GM12872 (cell line): ENCODE results near the gene RPTOR.

Experiments
- CTCF ChIP-seq: IDR thresholded peaks from 3 replicates; pipeline ENCODE4 v1.5.1; 2011; ENCODE audit warnings: low read depth, mild to moderate bottlenecking, low read length, moderate library complexity; ENCODE audit not compliant: insufficient read depth

Gene RPTOR

DNA sequence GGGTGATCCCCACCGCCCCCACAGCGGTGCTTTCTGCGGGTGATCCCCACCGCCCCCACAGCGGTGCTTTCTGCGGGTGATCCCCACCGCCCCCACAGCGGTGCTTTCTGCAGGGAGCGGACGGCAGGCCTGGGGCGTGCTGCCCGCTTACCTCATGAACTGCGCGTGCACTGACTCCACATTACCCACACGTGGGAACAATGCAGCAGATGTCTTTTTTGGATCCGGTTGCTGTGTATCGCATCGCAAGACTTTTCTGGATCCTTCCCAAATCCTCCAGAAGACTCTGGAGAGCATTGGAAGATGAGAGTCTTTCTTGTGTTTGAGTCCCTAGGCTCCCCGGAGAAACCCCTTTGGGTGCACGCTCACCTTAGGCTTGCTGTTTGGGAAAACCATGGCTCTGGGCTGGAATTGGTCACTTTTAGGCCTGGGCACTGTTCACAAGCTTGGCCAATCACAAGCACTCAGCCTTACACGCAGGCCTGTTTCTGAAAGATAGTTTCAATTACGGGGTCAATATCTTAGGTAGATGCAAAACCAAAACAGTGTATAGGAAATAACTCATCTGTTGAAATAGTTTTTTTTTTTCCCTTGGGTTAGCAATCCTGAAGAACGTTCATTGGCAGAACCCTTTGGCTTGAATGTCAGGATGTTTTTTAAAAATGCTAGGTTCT, 201.8 kb downstream of the RPTOR start:
- TF ChIP-seq CTCF: no peak

- no peak for TF ChIP-seq CTCF
Observed at GRCh38 chr17:80747469-80747868, 202.8 kb downstream of the RPTOR start.

DNA sequence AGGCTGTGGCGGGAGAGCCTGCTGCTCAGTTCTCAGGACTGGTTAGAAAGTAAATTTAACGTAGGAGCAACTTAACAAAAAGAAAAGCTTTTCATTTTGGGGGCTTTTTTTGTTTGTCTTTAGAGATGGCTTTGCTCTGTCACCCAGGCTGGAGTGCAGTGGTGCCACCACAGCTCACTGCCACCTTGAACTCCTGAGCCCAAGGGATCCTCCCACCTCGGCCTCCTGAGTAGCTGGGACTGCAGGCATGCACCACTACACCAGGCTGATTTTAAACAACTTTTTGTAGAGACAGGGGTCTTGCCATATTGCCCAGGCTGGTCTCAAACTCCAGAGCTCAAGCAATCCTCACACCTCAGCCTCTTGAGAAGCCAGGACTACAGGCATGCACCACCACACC, 205.0 kb downstream of the RPTOR start:
- no peak for TF ChIP-seq CTCF

DNA sequence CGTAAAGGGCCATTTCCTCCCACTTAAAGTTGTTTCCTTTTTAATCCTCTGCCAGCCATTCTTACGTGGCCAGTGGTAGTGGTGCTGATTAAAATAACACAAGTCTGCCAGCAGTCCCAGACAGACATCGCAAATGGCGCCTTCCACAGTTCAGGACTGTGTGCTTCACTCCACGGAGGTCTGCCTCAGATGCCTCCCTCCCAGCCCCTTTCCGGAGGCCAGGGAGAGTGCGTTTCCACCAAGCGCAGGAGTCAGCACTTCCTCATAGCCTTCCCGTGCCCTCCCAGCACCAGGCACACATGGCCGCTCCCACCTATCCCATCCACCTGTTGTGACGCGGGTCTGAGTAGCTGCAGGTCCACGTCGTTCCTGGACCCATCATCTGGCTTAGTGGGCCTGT, 205.6 kb downstream of the RPTOR start:
- no peak for TF ChIP-seq CTCF

DNA sequence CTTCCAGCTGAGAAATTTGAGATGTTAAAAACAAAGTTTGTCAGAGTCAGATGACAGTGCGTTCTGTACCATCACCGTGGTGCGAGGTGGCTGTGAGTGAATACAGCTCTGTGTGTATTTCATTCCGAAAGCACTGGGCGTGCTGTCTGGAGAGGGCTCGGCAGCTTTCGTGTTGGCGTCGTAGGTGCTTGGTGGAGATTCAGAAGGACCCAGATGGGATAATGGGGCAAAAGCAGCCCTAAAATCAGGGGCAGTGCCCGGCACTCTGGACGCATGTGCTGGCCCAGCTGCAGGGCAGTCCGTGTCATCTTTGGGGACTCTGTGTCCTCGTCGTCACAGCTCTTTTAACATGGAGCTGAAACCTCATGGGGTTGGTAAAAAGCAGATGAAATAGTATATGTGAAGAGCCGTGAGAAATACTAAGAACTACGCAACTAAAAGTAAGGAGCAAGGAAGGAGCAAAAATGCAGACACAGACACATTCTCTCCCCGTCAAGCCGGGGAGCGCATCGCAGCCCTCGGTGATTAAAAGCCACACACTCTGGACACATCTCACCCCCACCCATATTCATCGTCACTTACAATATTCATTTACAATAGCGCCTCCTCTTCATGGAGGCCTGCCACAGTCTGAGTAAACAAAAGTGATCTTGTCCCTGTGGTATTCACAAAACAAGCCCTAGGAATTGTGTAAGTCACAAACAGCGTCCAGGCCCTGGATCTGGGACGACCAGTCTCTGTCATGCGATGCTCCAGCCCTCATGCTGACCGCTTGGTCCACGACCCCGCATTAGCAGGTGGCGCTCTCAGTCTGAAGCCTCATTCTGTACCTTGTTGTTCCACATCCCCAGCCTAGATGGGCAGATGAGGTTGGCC, 206.7 kb downstream of the RPTOR start:
- TF ChIP-seq CTCF: no peak

GRCh38 chr17:80751946-80752581, 207.4 kb downstream of the RPTOR start:
- TF ChIP-seq CTCF: no peak

GRCh38 chr17:80753685-80754345, 209.2 kb downstream of the RPTOR start:
- TF ChIP-seq CTCF: no peak
